Activated naive CD8-positive, alpha-beta T cell (primary cell): ENCODE results near the gene VDR.
"Not testable (repeated sequence)": the region's sequence is repeated elsewhere in the genome, so short reads cannot be mapped to it uniquely, and the experiment has no call there.

Experiments used
- H3K27ac Mint-ChIP-seq: one replicate; pipeline ENCODE4 v1.8.0; 2021; ENCODE audit warnings: mixed read lengths
- H3K27me3 Mint-ChIP-seq: one replicate; pipeline ENCODE4 v1.8.0; 2021; ENCODE audit warnings: mixed read lengths
- H3K36me3 Mint-ChIP-seq: one replicate; pipeline ENCODE4 v1.8.0; 2021; ENCODE audit warnings: mixed read lengths
- H3K4me1 Mint-ChIP-seq: one replicate; pipeline ENCODE4 v1.8.0; 2021; ENCODE audit warnings: low read depth, mixed read lengths
- H3K4me3 Mint-ChIP-seq: one replicate; pipeline ENCODE4 v1.8.0; 2021; ENCODE audit warnings: mild to moderate bottlenecking, mixed read lengths
- H3K9me3 Mint-ChIP-seq: one replicate; pipeline ENCODE4 v1.8.0; 2021; ENCODE audit warnings: low read depth, mixed read lengths

VDR gene

GRCh38 chr12:47843226-47843980 lies 61.4 kb downstream of the VDR start:
- H3K36me3 Mint-ChIP-seq = peaks cover 2% of the 10 kb centered on the region
- no peaks in the 10 kb centered on the region for H3K9me3 Mint-ChIP-seq
- peaks cover 2% of the 10 kb centered on the region for H3K4me1 Mint-ChIP-seq
- H3K27me3 Mint-ChIP-seq = no peaks in the 10 kb centered on the region
- no peak overlapping the region for H3K4me3 Mint-ChIP-seq
- H3K27ac Mint-ChIP-seq = no peak overlapping the region

- H3K27me3 Mint-ChIP-seq, H3K9me3 Mint-ChIP-seq: not testable (repeated sequence)
These were observed 62.3 kb downstream of the VDR start for GRCh38 chr12:47842543-47842942.

GRCh38 chr12:47841910-47842309 lies 62.9 kb downstream of the VDR start:
- Mint-ChIP-seq H3K27me3 (no peaks in the 10 kb centered on the region), H3K9me3 (no peaks in the 10 kb centered on the region), H3K4me3 (no peak overlapping the region), H3K27ac (no peak overlapping the region), H3K36me3 (peaks cover 2% of the 10 kb centered on the region), H3K4me1 (peaks cover 16% of the 10 kb centered on the region)

More at GRCh38 chr12:47842543-47842942, 62.3 kb downstream of the VDR start:
- H3K27ac Mint-ChIP-seq, H3K4me1 Mint-ChIP-seq, H3K36me3 Mint-ChIP-seq, H3K4me3 Mint-ChIP-seq: not testable (repeated sequence)

- H3K9me3 Mint-ChIP-seq = no peaks in the 10 kb centered on the region
- H3K27me3 Mint-ChIP-seq = no peaks in the 10 kb centered on the region
- peaks cover 2% of the 10 kb centered on the region for H3K36me3 Mint-ChIP-seq
- no peak overlapping the region for H3K27ac Mint-ChIP-seq
- H3K4me3 Mint-ChIP-seq = no peak overlapping the region
- peaks cover 20% of the 10 kb centered on the region for H3K4me1 Mint-ChIP-seq
These were observed 63.3 kb downstream of the VDR start for GRCh38 chr12:47841501-47841900.

- Mint-ChIP-seq H3K27me3 (no peaks in the 10 kb centered on the region), H3K9me3 (no peaks in the 10 kb centered on the region), H3K27ac (no peak overlapping the region), H3K4me1 (peaks cover 29% of the 10 kb centered on the region), H3K36me3 (peaks cover 2% of the 10 kb centered on the region), H3K4me3 (no peak overlapping the region)
These were observed 64.2 kb downstream of the VDR start for GRCh38 chr12:47840571-47840970.

- H3K4me1 Mint-ChIP-seq = peaks cover 41% of the 10 kb centered on the region
- no peaks in the 10 kb centered on the region for H3K9me3 Mint-ChIP-seq
- H3K36me3 Mint-ChIP-seq = no peaks in the 10 kb centered on the region
- no peak overlapping the region for H3K27ac Mint-ChIP-seq
- H3K27me3 Mint-ChIP-seq = no peaks in the 10 kb centered on the region
- H3K4me3 Mint-ChIP-seq = no peak overlapping the region
These were observed 65.4 kb downstream of the VDR start for GRCh38 chr12:47839214-47839876.

GRCh38 chr12:47838286-47838931 lies 66.4 kb downstream of the VDR start:
- peaks cover 51% of the 10 kb centered on the region for H3K4me1 Mint-ChIP-seq
- no peak overlapping the region for H3K4me3 Mint-ChIP-seq
- no peaks in the 10 kb centered on the region for H3K27me3 Mint-ChIP-seq
- no peaks in the 10 kb centered on the region for H3K9me3 Mint-ChIP-seq
- no peak overlapping the region for H3K27ac Mint-ChIP-seq
- no peaks in the 10 kb centered on the region for H3K36me3 Mint-ChIP-seq

- H3K27me3 Mint-ChIP-seq = no peaks in the 10 kb centered on the region
- peaks cover 60% of the 10 kb centered on the region for H3K4me1 Mint-ChIP-seq
- peak overlapping the region; percentile 5 for H3K4me3 Mint-ChIP-seq
- no peaks in the 10 kb centered on the region for H3K9me3 Mint-ChIP-seq
- H3K27ac Mint-ChIP-seq = peak overlapping the region; percentile 80
- no peaks in the 10 kb centered on the region for H3K36me3 Mint-ChIP-seq
These were observed 67.3 kb downstream of the VDR start for GRCh38 chr12:47837190-47838171.

GRCh38 chr12:47835831-47836155 lies 69.0 kb downstream of the VDR start:
- H3K9me3 Mint-ChIP-seq = no peaks in the 10 kb centered on the region
- peak overlapping the region; percentile 80 for H3K27ac Mint-ChIP-seq
- no peaks in the 10 kb centered on the region for H3K27me3 Mint-ChIP-seq
- peaks cover 74% of the 10 kb centered on the region for H3K4me1 Mint-ChIP-seq
- no peak overlapping the region for H3K4me3 Mint-ChIP-seq
- no peaks in the 10 kb centered on the region for H3K36me3 Mint-ChIP-seq

- Mint-ChIP-seq H3K9me3 (no peaks in the 10 kb centered on the region), H3K36me3 (no peaks in the 10 kb centered on the region), H3K4me3 (no peak overlapping the region), H3K27me3 (no peaks in the 10 kb centered on the region), H3K4me1 (peaks cover 80% of the 10 kb centered on the region), H3K27ac (peak overlapping the region; percentile 80)
These were observed 69.6 kb downstream of the VDR start for GRCh38 chr12:47835006-47835830.

GRCh38 chr12:47834199-47834903 lies 70.4 kb downstream of the VDR start:
- Mint-ChIP-seq H3K4me3 (peak overlapping the region; percentile 78), H3K9me3 (no peaks in the 10 kb centered on the region), H3K27me3 (no peaks in the 10 kb centered on the region), H3K4me1 (peaks cover 85% of the 10 kb centered on the region), H3K27ac (peak overlapping the region; percentile 99), H3K36me3 (no peaks in the 10 kb centered on the region)

- peaks cover 92% of the 10 kb centered on the region for H3K4me1 Mint-ChIP-seq
- H3K27me3 Mint-ChIP-seq = no peaks in the 10 kb centered on the region
- peak overlapping the region; percentile 78 for H3K4me3 Mint-ChIP-seq
- no peaks in the 10 kb centered on the region for H3K9me3 Mint-ChIP-seq
- peak overlapping the region; percentile 99 for H3K27ac Mint-ChIP-seq
- no peaks in the 10 kb centered on the region for H3K36me3 Mint-ChIP-seq
These were observed 71.2 kb downstream of the VDR start for GRCh38 chr12:47833591-47834012.

- Mint-ChIP-seq H3K4me3 (peak overlapping the region; percentile 78), H3K27ac (peak overlapping the region; percentile 99), H3K4me1 (peaks cover 90% of the 10 kb centered on the region), H3K27me3 (no peaks in the 10 kb centered on the region), H3K9me3 (no peaks in the 10 kb centered on the region), H3K36me3 (no peaks in the 10 kb centered on the region)
These were observed 72.4 kb downstream of the VDR start for GRCh38 chr12:47832263-47832933.
